Prostate gland (tissue), 2 donors: ENCODE data around the gene ERN1.

Experiments used
- CTCF ChIP-seq, 4 experiments: fragments of 200-600 bp in 2 of 4; fragments of 450-650 bp in 2 of 4; sonication (generic) in 2 of 4; IDR thresholded peaks; 1 replicate in 3 of 4; 2 replicates in 1 of 4; pipeline ENCODE4 v1.5.1; 2016 to 2019; ENCODE audit warnings: antibody characterized with exemption in 4 of 4, mild to moderate bottlenecking in 2 of 4, moderate library complexity in 2 of 4
- POLR2A ChIP-seq: fragments of 450-650 bp; IDR thresholded peaks from one replicate; pipeline ENCODE4 v1.6.1; 2016; ENCODE audit warnings: antibody characterized with exemption, mild to moderate bottlenecking

- no peak for TF ChIP-seq CTCF (IDR thresholded peaks at IDR 0.05)
- TF ChIP-seq POLR2A, result no peak
Observed at GRCh38 chr17:64129515-64129764, 504 bp downstream of the ERN1 start.
